SK-N-SH (cell line): ENCODE data around the gene SLC41A3. TPM values are rescaled to one million over a fixed set of nuclear protein-coding genes. Genes with fewer than 3 reads are reported as not detected.

Source experiments
- CTCF ChIA-PET: fragments of 300-600, 350-600 bp; formaldehyde crosslinking; extraction: SDS; loops from one replicate; lab custom pipeline; 2021; lab: Yijun Ruan, JAX
- POLR2A ChIA-PET: fragments of 350-600 bp; sonication (Branson Sonifier 250); formaldehyde crosslinking; extraction: SDS; loops from one replicate; lab custom pipeline; 2020; ENCODE audit warnings: antibody characterized with exemption, inconsistent platforms; lab: Yijun Ruan, JAX
- DNase-seq: peaks from one replicate; pipeline ENCODE4 v3.0.0; 2012
- H2AFZ ChIP-seq: fragments of 200-600 bp; sonication (generic); 2 replicates; pipeline ENCODE4 v1.8.1; 2016; ENCODE audit warnings: antibody characterized with exemption, mild to moderate bottlenecking, low read depth
- H3F3A ChIP-seq: fragments of 200-600 bp; sonication (generic); replicated peaks from 2 replicates; pipeline ENCODE3; 2016; ENCODE audit warnings: antibody characterized with exemption, mild to moderate bottlenecking; ENCODE audit not compliant: insufficient read depth
- H3K27ac ChIP-seq, 2 experiments: fragments of 200-500 bp in 1 of 2; fragments of 200-600 bp in 1 of 2; sonication (Bioruptor generic) in 1 of 2; sonication (generic), shearing (Covaris generic) in 1 of 2; 2 replicates each; pipeline versions ENCODE4 v1.5.1 to v1.6.1; 2014 to 2016; ENCODE audit warnings: low read depth in 2 of 2, inconsistent platforms in 1 of 2, low read length in 1 of 2, mild to moderate bottlenecking in 1 of 2, mixed read lengths in 1 of 2
- H3K27me3 ChIP-seq: fragments of 200-600 bp; sonication (generic), shearing (Covaris generic); 2 replicates; pipeline ENCODE4 v1.6.1; 2016; ENCODE audit warnings: mixed run types; ENCODE audit not compliant: insufficient read depth
- H3K36me3 ChIP-seq, 2 experiments: fragments of 200-500 bp in 1 of 2; fragments of 200-600 bp in 1 of 2; sonication (Bioruptor generic) in 1 of 2; sonication (generic) in 1 of 2; replicated peaks in 1 of 2; 2 replicates each; pipeline versions ENCODE3 to v1.5.1; 2014 to 2016; ENCODE audit warnings: low read length in 1 of 2, mild to moderate bottlenecking in 1 of 2; ENCODE audit not compliant: insufficient read depth in 2 of 2, control insufficient read depth in 1 of 2
- H3K4me1 ChIP-seq, 2 experiments: fragments of 200-500 bp in 1 of 2; fragments of 200-600 bp in 1 of 2; sonication (Bioruptor generic) in 1 of 2; sonication (generic), shearing (Covaris generic) in 1 of 2; 2 replicates each; pipeline versions ENCODE4 v1.5.1 to v1.6.1; 2014 to 2016; ENCODE audit warnings: low read depth in 1 of 2, low read length in 1 of 2, mixed run types in 1 of 2; ENCODE audit not compliant: insufficient read depth in 2 of 2, control insufficient read depth in 1 of 2
- H3K4me2 ChIP-seq: fragments of 200-600 bp; sonication (generic), shearing (Covaris generic); 2 replicates; pipeline ENCODE4 v1.6.1; 2017; ENCODE audit warnings: mixed run types
- H3K4me3 ChIP-seq, 2 experiments: fragments of 200-500 bp in 1 of 2; fragments of 200-600 bp in 1 of 2; sonication (Bioruptor generic) in 1 of 2; sonication (generic), shearing (Covaris generic) in 1 of 2; 2 replicates each; pipeline versions ENCODE4 v1.5.1 to v1.8.1; 2014 to 2016; ENCODE audit warnings: low read depth in 2 of 2, inconsistent platforms in 1 of 2, low read length in 1 of 2, mild to moderate bottlenecking in 1 of 2, mixed read lengths in 1 of 2, moderate library complexity in 1 of 2
- H3K79me2 ChIP-seq: fragments of 200-600 bp; sonication (generic); 2 replicates; pipeline ENCODE4 v1.8.1; 2017; ENCODE audit warnings: mild to moderate bottlenecking; ENCODE audit not compliant: insufficient read depth
- H3K9ac ChIP-seq: fragments of 200-600 bp; sonication (generic); 2 replicates; pipeline ENCODE4 v1.6.1; 2017; ENCODE audit warnings: mixed run types
- H3K9me2 ChIP-seq: fragments of 200-600 bp; sonication (generic); 2 replicates; pipeline ENCODE4 v1.6.1; 2017; ENCODE audit warnings: mixed run types
- H3K9me3 ChIP-seq: fragments of 200-600 bp; sonication (generic); 2 replicates; pipeline ENCODE4 v1.6.1; 2017; ENCODE audit warnings: mixed run types, mild to moderate bottlenecking, moderate library complexity
- H4K20me1 ChIP-seq: fragments of 200-600 bp; sonication (generic); 2 replicates; pipeline ENCODE4 v1.6.1; 2017; ENCODE audit warnings: mild to moderate bottlenecking, mixed run types; ENCODE audit not compliant: insufficient read depth
- EP300 ChIP-seq, 2 experiments: IDR thresholded peaks; 2 replicates each; pipeline versions ENCODE4 v1.4.0 to v1.6.1; 2012; ENCODE audit warnings: borderline replicate concordance in 1 of 2, low read depth in 1 of 2, low read length in 1 of 2
- EZH2phosphoT487 ChIP-seq: fragments of 200-600 bp; sonication (generic); IDR thresholded peaks from 2 replicates; pipeline ENCODE4 v1.6.1; 2017; ENCODE audit warnings: low read depth, mixed run types, mild to moderate bottlenecking, antibody characterized with exemption, moderate library complexity, borderline replicate concordance
- GABPA ChIP-seq: IDR thresholded peaks from 2 replicates; pipeline ENCODE4 v1.4.0; 2012; ENCODE audit warnings: low read depth, mild to moderate bottlenecking
- IRF3 ChIP-seq: fragments of 150-350 bp; IDR thresholded peaks from 2 replicates; pipeline ENCODE4 v1.6.1; 2016; ENCODE audit warnings: mild to moderate bottlenecking, low read depth, low read length
- RCOR1 ChIP-seq: fragments of 150-350 bp; IDR thresholded peaks from 2 replicates; pipeline ENCODE4 v1.6.1; 2017; ENCODE audit warnings: antibody characterized with exemption, low read length
- TEAD4 ChIP-seq: IDR thresholded peaks from 2 replicates; pipeline ENCODE4 v1.4.0; 2012; ENCODE audit warnings: mild to moderate bottlenecking, borderline replicate concordance; ENCODE audit not compliant: insufficient read depth
- WGBS: methylation state at CpG from one replicate; pipeline ENCODE4 v1.1.6; 2017; ENCODE audit warnings: low lambda C conversion rate; 5-methylcytosine and 5-hydroxymethylcytosine counted together
- polyA plus RNA-seq, 3 experiments: library from polyadenylated mRNA; depleted of rRNA; stranded (reverse); fragments of >200 nt; gene quantifications; 2 replicates each; pipeline ENCODE4 v1.2.3, GENCODE V29; 2012
- TF ChIP-seq, protein P1 (sequence below): fragments of 200-600 bp; sonication (generic); IDR thresholded peaks from 2 replicates; pipeline ENCODE4 v1.6.1; 2017; ENCODE audit warnings: antibody characterized with exemption, mild to moderate bottlenecking, moderate library complexity

SLC41A3 gene
- polyA plus RNA-seq, 1 of the 3 experiments (the other 2 are of a cell fraction): 53.4 TPM

- TF ChIP-seq, protein P1, sequence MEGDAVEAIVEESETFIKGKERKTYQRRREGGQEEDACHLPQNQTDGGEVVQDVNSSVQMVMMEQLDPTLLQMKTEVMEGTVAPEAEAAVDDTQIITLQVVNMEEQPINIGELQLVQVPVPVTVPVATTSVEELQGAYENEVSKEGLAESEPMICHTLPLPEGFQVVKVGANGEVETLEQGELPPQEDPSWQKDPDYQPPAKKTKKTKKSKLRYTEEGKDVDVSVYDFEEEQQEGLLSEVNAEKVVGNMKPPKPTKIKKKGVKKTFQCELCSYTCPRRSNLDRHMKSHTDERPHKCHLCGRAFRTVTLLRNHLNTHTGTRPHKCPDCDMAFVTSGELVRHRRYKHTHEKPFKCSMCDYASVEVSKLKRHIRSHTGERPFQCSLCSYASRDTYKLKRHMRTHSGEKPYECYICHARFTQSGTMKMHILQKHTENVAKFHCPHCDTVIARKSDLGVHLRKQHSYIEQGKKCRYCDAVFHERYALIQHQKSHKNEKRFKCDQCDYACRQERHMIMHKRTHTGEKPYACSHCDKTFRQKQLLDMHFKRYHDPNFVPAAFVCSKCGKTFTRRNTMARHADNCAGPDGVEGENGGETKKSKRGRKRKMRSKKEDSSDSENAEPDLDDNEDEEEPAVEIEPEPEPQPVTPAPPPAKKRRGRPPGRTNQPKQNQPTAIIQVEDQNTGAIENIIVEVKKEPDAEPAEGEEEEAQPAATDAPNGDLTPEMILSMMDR: no peak
- TF ChIP-seq IRF3: no peak
These were observed 3.0 kb downstream of the SLC41A3 start (continued) for GRCh38 chr3:126080970-126081369.

- Histone ChIP-seq H4K20me1 (no peaks in the 10 kb centered on the region), H3K4me2 (no peak overlapping the region), H3K9me3 (0 out of 2 replicates have a peak, but pooled peaks cover 4% of the 10 kb centered on the region), H3K9me2 (no peaks in the 10 kb centered on the region), H3K36me3 (peaks cover 0 to 5% of the 10 kb centered on the region in 2 experiments), H3F3A (no peaks in the 10 kb centered on the region), H3K27me3 (no peaks in the 10 kb centered on the region), H2AFZ (no peak overlapping the region), H3K79me2 (peaks cover 7% of the 10 kb centered on the region; the same call in 1 of the 2 replicates), H3K4me3 (no peak overlapping the region), H3K4me1 (peaks cover 0 to 15% of the 10 kb centered on the region in 2 experiments; a peak in 1 of 4 replicates), H3K27ac (no peak overlapping the region), H3K9ac (no peak overlapping the region)
- TF ChIP-seq GABPA (no peak), EZH2phosphoT487 (no peak), TEAD4 (no peak), RCOR1 (no peak)
- WGBS: 58% methylated on average over 4 of the region's 4 CpGs
- CTCF ChIA-PET: no interaction called here
- DNase-seq: no peak
- POLR2A ChIA-PET: no interaction called here
These were observed 5.1 kb downstream of the SLC41A3 start for GRCh38 chr3:126078866-126079265.

DNA sequence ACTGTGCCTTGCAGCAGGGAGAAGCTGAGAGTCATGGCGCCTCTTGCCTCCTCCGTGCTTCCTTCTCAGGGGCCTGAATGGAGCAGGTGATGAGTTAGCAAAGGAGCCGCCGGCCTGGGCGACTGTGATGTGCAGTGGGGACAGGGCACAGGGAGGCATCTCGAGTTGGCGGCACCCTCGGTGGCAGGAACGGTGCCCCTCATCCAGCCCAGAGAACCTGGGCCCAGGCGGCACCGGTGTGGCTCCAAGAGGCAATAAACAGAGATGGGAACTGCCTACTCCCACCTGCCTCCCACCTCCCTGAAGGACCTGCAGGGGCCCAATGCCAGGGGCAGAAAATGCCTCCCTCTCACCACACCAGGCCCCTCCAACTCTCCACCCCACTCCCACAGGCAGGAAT, 6.2 kb downstream of the SLC41A3 start:
- Histone ChIP-seq H4K20me1 (no peaks in the 10 kb centered on the region), H2AFZ (no peak overlapping the region), H3F3A (no peaks in the 10 kb centered on the region), H3K27me3 (no peaks in the 10 kb centered on the region), H3K4me1 (peaks cover 0 to 11% of the 10 kb centered on the region in 2 experiments; a peak in 1 of 4 replicates), H3K4me2 (no peak overlapping the region), H3K27ac (no peak overlapping the region), H3K4me3 (no peak overlapping the region), H3K9me2 (no peaks in the 10 kb centered on the region), H3K79me2 (peaks cover 4% of the 10 kb centered on the region; the same call in 1 of the 2 replicates), H3K36me3 (peaks cover 0 to 8% of the 10 kb centered on the region in 2 experiments), H3K9ac (no peak overlapping the region), H3K9me3 (0 out of 2 replicates have a peak, but pooled peaks cover 4% of the 10 kb centered on the region)
- ChIA-PET CTCF (no interaction called here), POLR2A (no interaction called here)
- TF ChIP-seq EP300 (IDR thresholded peaks at IDR 0.05; ENCODE audit: borderline replicate concordance in 1 of 2, low read depth in 1 of 2, low read length in 1 of 2): no peak
- WGBS: 95% methylated on average over 5 of the region's 11 CpGs
- no peak for DNase-seq
